NB4 (cell line): ENCODE data around the gene TAF11.
A peak's percentile ranks its signal among the peaks of the same experiment; 100 is the strongest.

Experiments
- DNase-seq: peaks from one replicate; pipeline ENCODE4 v3.0.0; 2010; ENCODE audit warnings: low read depth
- H3K4me3 ChIP-seq: one replicate; pipeline ENCODE4 v1.5.1; 2011; ENCODE audit warnings: mild to moderate bottlenecking, low read depth, low read length, moderate library complexity
- MYC ChIP-seq: IDR thresholded peaks from 2 replicates; pipeline ENCODE4 v1.6.1; 2011; ENCODE audit warnings: low read depth, low read length
- POLR2A ChIP-seq: IDR thresholded peaks from 2 replicates; pipeline ENCODE4 v1.6.1; 2011; ENCODE audit warnings: mild to moderate bottlenecking; ENCODE audit not compliant: insufficient read length; ENCODE audit errors: extremely low read depth
- TF ChIP-seq, protein P1 (sequence below): IDR thresholded peaks from one replicate; pipeline ENCODE4 v1.5.1; 2012; ENCODE audit warnings: low read depth, low read length
- TF ChIP-seq, protein P2 (sequence below): IDR thresholded peaks from 2 replicates; pipeline ENCODE4 v1.6.1; 2011; ENCODE audit warnings: low read depth, low read length

Gene TAF11

DNA sequence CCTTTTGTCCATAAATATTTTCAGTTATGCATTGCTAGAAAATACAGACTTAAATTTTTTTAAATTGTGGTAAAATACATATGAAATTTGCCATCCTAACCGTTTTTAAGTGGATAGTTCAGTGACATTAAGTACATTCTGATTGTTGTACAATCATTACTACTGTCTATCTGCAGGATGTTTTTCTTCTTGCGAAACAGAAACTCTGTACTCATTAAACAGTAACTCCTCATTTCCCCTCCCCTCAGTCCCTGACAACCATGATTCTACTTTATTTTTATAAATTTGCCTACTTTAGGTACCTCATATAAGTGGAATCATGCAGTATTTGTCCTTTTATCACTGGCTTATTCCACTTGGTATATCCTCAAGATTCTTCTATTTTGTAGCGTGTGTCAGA lies 21.3 kb downstream of the TAF11 start:
- TF ChIP-seq MYC (no peak), POLR2A (no peak)
- TF ChIP-seq, protein P1, sequence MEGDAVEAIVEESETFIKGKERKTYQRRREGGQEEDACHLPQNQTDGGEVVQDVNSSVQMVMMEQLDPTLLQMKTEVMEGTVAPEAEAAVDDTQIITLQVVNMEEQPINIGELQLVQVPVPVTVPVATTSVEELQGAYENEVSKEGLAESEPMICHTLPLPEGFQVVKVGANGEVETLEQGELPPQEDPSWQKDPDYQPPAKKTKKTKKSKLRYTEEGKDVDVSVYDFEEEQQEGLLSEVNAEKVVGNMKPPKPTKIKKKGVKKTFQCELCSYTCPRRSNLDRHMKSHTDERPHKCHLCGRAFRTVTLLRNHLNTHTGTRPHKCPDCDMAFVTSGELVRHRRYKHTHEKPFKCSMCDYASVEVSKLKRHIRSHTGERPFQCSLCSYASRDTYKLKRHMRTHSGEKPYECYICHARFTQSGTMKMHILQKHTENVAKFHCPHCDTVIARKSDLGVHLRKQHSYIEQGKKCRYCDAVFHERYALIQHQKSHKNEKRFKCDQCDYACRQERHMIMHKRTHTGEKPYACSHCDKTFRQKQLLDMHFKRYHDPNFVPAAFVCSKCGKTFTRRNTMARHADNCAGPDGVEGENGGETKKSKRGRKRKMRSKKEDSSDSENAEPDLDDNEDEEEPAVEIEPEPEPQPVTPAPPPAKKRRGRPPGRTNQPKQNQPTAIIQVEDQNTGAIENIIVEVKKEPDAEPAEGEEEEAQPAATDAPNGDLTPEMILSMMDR: no peak
- TF ChIP-seq, protein P2, sequence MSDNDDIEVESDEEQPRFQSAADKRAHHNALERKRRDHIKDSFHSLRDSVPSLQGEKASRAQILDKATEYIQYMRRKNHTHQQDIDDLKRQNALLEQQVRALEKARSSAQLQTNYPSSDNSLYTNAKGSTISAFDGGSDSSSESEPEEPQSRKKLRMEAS: no peak
- peak; percentile 29 for DNase-seq

DNA sequence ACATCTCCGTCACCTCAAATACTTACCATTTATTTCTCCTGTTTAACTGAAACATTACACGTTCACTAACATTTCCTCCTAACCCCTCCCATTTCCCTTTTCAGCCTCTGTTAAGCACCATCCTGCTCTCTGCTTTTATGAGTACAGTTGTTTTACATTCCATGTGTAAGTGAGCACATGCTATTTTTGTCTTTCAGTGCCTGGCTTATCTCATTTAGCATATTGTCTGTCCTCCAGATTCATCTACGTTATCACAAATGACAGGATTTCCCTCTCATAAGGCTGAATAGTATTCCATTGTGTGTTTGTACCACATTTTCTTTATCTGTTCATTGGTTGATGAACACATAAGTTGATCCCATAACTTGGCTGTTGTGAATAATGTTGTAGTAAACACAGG lies 22.7 kb downstream of the TAF11 start:
- no peak for DNase-seq
- TF ChIP-seq POLR2A (no peak), MYC (no peak)
- TF ChIP-seq, protein P1: no peak
- TF ChIP-seq, protein P2: no peak
- H3K4me3 ChIP-seq: no peak overlapping the region

More for the DNA sequence above, 21.3 kb downstream of the TAF11 start:
- no peak overlapping the region for H3K4me3 ChIP-seq

DNA sequence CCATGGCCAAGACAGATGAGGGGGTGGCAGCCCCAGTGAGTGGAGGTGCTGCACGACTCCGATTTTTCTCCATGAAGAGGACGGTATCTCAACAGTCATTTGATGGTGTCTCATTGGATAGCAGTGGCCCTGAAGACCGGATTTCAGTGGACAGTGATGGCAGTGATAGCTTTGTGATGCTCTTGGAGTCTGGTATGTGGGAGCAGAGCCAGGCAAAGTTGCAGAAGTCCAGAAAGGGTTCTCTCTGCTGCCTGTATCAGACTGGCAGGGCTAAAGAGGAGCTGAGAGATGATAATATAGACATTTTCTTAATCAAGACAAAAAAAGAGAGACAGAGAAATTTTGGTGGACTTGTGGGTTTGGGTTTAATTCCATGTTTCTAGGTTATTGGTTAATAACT lies 23.8 kb downstream of the TAF11 start:
- H3K4me3 ChIP-seq: no peak overlapping the region
- no peak for DNase-seq
- TF ChIP-seq, protein P1: no peak
- no peak for TF ChIP-seq MYC
- TF ChIP-seq, protein P2: no peak
- TF ChIP-seq POLR2A: no peak

DNA sequence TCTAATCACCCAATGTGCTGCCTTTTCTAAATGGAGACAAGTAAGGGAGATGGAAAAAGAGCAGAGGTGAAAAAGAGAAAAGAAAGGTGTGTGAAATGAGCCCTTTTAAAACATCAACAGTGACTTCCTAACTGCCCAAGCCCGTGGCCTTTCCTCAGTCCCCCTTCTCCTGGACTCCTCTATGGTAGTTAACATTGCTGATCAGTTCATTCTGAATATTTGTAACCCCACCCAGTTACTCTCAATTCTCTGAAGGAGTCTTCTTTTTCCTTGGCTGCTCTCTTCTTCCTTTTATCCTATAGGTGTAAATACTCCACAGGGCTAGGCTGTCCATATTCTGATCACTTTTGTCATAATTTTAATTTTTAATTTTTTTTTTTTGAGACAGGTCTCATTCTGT lies 27.1 kb downstream of the TAF11 start:
- no peak for DNase-seq
- H3K4me3 ChIP-seq: no peak overlapping the region
- TF ChIP-seq MYC (no peak), POLR2A (no peak)
- TF ChIP-seq, protein P1: no peak
- TF ChIP-seq, protein P2: no peak

DNA sequence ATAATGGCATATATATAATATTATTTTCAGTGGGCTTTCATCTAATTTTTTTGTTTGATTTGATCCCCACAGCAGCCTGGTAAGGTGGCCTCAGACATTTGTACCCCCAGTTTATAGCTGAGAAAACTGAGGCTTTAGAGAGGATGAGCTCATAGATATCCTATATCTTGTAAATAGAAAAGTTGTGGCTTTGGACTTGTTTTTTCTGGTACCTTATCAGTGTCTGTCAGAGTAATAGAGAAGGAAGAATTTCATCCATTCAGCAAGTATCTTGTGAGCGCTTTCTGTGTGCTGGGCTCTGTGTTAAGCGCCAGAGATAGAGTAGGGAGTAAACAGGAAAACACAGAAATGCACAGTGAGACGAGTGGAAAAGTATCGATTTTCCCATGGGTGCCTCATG lies 27.9 kb downstream of the TAF11 start:
- no peak overlapping the region for H3K4me3 ChIP-seq
- no peak for DNase-seq
- TF ChIP-seq POLR2A (no peak), MYC (no peak)
- TF ChIP-seq, protein P1: no peak
- TF ChIP-seq, protein P2: no peak
